Fibroblast of villous mesenchyme (primary cell): Measurements from ENCODE around the gene DTNB. TPM values are rescaled to one million over a fixed set of nuclear protein-coding genes. Genes with fewer than 3 reads are reported as not detected.

Experiments used
- DNase-seq: peaks from one replicate; pipeline ENCODE4 v3.0.0-alpha.2; 2010; ENCODE audit warnings: low read depth
- H3K4me3 ChIP-seq: 2 replicates; pipeline ENCODE4 v1.5.1; 2011; ENCODE audit warnings: low read depth, mild to moderate bottlenecking, low read length
- total RNA-seq: library from RNA; depleted of rRNA; stranded (reverse); fragments of >200 nt; gene quantifications from 2 replicates; pipeline ENCODE4 v1.2.3, GENCODE V29; 2012
- TF ChIP-seq, protein P1 (sequence below): IDR thresholded peaks from 2 replicates; pipeline ENCODE4 v1.5.1; 2012; ENCODE audit warnings: low read depth, mild to moderate bottlenecking, low read length; ENCODE audit not compliant: insufficient read depth

DTNB gene
- total RNA-seq, 1 donor: 5.2 TPM

DNA sequence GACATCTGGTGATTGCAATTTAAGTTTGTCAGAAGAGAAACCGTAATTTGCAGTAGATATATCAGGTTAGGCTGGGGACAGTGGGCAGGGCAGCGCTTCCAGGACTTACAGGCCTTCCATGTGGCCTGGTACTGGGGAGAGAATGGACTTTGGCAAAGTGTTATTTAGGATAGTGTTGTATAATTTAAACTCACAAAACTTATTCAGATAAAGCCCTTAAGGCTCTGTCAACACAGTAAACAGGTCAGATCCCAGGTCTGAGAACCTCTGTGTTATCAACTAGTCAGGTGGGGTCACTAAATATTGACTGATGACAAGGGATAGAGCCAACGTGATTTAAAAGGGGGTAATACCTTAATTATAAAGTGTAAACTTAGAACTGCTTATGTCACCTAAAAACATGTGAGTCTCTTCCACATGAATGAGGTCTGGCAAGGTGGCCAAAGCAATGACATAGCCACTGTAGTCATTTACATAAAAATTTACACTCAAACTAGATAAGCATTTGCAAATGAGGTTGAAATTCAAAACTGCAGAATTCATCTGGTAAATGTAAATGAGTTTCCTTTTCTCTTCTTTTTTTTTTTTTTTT lies 251.5 kb downstream of the DTNB start:
- DNase-seq: no peak
- H3K4me3 ChIP-seq: no peak overlapping the region
- TF ChIP-seq, protein P1, sequence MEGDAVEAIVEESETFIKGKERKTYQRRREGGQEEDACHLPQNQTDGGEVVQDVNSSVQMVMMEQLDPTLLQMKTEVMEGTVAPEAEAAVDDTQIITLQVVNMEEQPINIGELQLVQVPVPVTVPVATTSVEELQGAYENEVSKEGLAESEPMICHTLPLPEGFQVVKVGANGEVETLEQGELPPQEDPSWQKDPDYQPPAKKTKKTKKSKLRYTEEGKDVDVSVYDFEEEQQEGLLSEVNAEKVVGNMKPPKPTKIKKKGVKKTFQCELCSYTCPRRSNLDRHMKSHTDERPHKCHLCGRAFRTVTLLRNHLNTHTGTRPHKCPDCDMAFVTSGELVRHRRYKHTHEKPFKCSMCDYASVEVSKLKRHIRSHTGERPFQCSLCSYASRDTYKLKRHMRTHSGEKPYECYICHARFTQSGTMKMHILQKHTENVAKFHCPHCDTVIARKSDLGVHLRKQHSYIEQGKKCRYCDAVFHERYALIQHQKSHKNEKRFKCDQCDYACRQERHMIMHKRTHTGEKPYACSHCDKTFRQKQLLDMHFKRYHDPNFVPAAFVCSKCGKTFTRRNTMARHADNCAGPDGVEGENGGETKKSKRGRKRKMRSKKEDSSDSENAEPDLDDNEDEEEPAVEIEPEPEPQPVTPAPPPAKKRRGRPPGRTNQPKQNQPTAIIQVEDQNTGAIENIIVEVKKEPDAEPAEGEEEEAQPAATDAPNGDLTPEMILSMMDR: no peak

DNA sequence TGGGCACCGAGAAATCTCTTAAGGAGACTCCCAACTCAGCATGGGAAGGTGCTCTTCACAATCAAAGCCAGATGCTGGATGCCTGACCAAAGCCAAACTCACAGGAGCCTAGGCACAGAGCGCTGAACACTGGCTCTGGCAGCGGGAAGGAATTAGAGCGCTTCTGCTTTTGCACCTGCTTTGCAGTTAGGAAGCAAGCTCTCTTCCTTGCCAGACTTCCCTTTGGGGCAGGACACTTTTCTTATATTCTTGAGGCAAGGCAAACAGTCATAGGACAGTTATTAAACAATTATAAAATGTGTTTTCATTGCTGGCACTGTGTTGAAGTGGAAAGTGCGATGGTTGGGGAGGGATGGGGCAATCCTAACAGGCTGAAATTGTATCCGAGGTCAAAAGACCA lies 252.1 kb downstream of the DTNB start:
- no peak overlapping the region for H3K4me3 ChIP-seq
- TF ChIP-seq, protein P1: no peak
- no peak for DNase-seq

DNA sequence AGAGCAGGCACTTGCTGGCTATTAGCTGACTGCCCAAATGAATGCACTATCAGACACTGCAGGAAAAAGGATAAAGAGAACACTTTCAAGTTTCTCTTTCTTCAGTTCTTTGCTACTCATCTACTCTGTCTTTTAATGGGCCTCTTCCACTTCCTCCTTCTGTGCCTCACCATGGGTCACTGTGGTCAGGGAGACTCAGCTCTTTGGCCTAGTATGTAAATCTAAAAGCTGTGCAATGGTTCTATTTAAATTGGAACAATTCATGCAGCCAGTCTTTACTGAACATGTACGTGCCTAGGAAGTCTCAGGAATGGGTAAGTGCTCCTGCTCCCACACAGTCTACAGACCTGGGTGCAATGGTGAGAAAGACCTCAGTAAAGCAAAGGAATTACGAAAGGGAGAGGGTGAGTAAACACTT lies 252.5 kb downstream of the DTNB start:
- DNase-seq: no peak
- TF ChIP-seq, protein P1: no peak

DNA sequence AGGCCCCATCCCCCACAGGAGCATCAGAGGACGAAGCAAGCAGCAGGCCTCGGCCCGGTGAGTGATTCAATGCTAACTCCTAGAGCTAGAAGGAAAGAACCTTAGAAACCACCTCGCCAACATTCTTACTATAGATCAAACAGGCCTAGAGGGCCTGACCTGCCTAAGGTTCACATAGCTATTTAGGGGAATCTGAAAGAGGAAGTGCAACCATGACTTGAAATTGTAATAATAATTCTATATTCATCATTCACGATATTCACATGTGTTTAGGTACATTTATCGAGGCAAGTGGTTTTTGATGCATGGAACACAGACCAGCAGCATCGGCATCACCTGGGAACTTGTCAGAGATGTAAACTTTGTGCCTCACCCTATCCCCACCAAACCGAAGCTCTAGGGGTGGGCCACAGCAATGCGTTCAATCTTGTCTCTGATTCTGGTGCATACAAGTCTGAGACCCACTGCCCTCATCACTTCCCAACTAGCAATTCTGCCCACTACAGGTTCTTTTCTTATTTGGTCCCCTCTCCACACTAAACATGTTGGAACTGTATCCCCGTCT lies 253.6 kb downstream of the DTNB start:
- DNase-seq: no peak
- TF ChIP-seq, protein P1: no peak
- H3K4me3 ChIP-seq: no peak overlapping the region

More for the DNA sequence above, 252.5 kb downstream of the DTNB start:
- no peak overlapping the region for H3K4me3 ChIP-seq

DNA sequence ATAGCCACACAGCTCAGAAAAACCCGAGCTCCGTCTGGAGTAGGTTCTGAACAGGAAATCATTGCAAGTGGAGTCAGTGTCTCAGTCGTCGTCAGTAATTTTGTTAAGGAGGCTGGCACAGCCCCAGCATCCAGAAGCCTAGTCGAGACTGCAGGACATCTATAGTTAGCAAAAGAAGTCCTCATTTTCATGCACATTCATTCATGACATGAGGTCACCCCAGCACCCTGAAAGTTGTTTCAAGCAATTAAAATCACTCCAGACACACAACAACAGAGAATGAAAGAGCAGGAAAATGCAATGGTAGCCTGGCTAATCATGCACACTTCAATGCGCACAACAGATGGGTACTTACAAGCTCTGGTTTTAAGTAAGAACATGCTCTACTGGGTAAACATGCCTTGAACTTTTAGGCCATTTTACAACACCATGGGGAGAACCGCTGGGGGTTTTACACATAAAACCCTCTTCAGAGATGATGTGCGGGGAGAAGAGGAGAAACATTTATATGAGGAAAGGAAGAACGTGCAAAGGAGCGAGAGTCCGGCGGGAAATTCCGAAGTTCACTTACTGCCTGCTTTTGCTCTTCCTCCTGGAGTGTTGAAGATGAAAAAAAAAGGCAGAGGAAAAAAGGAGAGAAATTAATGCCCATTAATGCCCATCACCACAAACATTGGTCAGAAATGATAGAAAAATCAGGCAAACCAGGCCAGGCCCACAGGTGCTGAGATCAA lies 254.3 kb downstream of the DTNB start:
- no peak for DNase-seq
- no peak overlapping the region for H3K4me3 ChIP-seq
- TF ChIP-seq, protein P1: no peak

DNA sequence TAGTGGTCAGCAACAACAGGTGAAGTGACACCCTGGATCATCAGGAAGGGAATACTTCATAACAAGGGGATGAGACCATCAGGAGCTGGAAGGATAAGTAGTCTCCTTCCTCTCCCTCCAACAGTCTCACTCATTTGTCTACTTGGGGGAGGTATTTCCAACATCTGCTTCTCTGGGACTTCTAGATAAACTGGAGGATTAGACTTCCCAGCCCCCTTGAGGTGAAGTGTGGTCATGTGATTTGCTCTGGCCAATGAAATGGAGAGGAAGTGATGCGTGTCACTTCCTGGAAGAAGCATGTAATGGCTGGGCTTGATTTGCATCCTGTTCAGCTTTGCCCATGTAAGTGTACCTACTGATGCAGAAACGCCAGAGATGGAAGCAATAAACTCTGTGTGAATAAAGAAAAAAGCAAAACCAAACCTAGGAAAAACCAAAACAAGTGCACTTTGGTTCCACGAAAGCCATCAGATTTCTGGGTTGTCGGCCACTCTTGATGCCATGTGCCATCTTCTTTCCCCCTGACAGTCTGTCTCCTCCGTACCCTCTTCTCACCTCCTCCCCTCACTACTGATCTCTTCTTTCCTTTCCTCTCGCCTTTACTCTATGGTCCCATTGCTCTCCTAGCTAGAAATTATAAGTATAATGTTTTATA lies 255.5 kb downstream of the DTNB start:
- no peak for DNase-seq
- H3K4me3 ChIP-seq: no peak overlapping the region
- TF ChIP-seq, protein P1: no peak
